Mucosa of gallbladder (tissue), 1 donor: ENCODE results near the gene LRRC37A3. TPM values are rescaled to one million over a fixed set of nuclear protein-coding genes. Genes with fewer than 3 reads are reported as not detected.
"Not testable (repeated sequence)": the region's sequence is repeated elsewhere in the genome, so short reads cannot be mapped to it uniquely, and the experiment has no call there.

ENCODE experiments used
- DNase-seq: peaks from one replicate; pipeline ENCODE4 v3.0.0-alpha.2; 2020; ENCODE audit warnings: low spot score
- total RNA-seq: library from RNA; stranded (reverse); gene quantifications from one replicate; pipeline ENCODE4 v1.2.1, GENCODE V29; 2021
- donor health status: DM: no; HTN: no; CAD: no.

Gene LRRC37A3
- total RNA-seq, result 11.7 TPM

GRCh38 chr17:64919289-64920025 is at the start of gene LRRC37A3:
Gene LRRC37A3 (minus strand): TSS chr17:64919478. CDS start chr17:64897257, 22,221 bp downstream.
- peak; percentile 100 for DNase-seq

- DNase-seq, result peak; percentile 72
These were observed 46.6 kb upstream of the LRRC37A3 start for GRCh38 chr17:64965873-64966287.

GRCh38 chr17:64965256-64965872 is 46.1 kb upstream of the LRRC37A3 start:
- DNase-seq, result not testable (repeated sequence)

GRCh38 chr17:64964796-64965195 is 45.5 kb upstream of the LRRC37A3 start:
- no peak for DNase-seq

GRCh38 chr17:64963814-64964213 is 44.5 kb upstream of the LRRC37A3 start:
- DNase-seq, result not testable (repeated sequence)

- DNase-seq, result peak; percentile 83
These were observed 42.5 kb upstream of the LRRC37A3 start for GRCh38 chr17:64961563-64962378.

- no peak for DNase-seq
These were observed 32.6 kb upstream of the LRRC37A3 start for GRCh38 chr17:64951877-64952276.

- no peak for DNase-seq
These were observed 31.6 kb upstream of the LRRC37A3 start for GRCh38 chr17:64950871-64951270.

GRCh38 chr17:64947152-64947551 is 27.9 kb upstream of the LRRC37A3 start:
- DNase-seq, result no peak

GRCh38 chr17:64941761-64942160 is 22.5 kb upstream of the LRRC37A3 start:
- no peak for DNase-seq

GRCh38 chr17:64941045-64941444 is 21.8 kb upstream of the LRRC37A3 start:
- no peak for DNase-seq

GRCh38 chr17:64940055-64940454 is 20.8 kb upstream of the LRRC37A3 start:
- no peak for DNase-seq

- peak; percentile 51 for DNase-seq
These were observed 19.7 kb upstream of the LRRC37A3 start for GRCh38 chr17:64938925-64939474.

GRCh38 chr17:64938290-64938689 is 19.0 kb upstream of the LRRC37A3 start:
- no peak for DNase-seq

- no peak for DNase-seq
These were observed 16.8 kb upstream of the LRRC37A3 start for GRCh38 chr17:64936117-64936516.

GRCh38 chr17:64934284-64934778 is 15.1 kb upstream of the LRRC37A3 start:
- DNase-seq, result not testable (repeated sequence)

GRCh38 chr17:64932850-64933249 is 13.6 kb upstream of the LRRC37A3 start:
- DNase-seq, result not testable (repeated sequence)

- DNase-seq, result not testable (repeated sequence)
These were observed 11.1 kb upstream of the LRRC37A3 start for GRCh38 chr17:64930374-64930773.

GRCh38 chr17:64929419-64930209 is 10.3 kb upstream of the LRRC37A3 start:
- DNase-seq, result not testable (repeated sequence)

- not testable (repeated sequence) for DNase-seq
These were observed 9.4 kb upstream of the LRRC37A3 start for GRCh38 chr17:64928701-64929100.

- DNase-seq, result peak; percentile 77
These were observed 8.2 kb upstream of the LRRC37A3 start for GRCh38 chr17:64927444-64927843.
